GM12878 (cell line): Measurements from ENCODE around the gene OPRM1. TPM values are rescaled to one million over a fixed set of nuclear protein-coding genes. Genes with fewer than 3 reads are reported as not detected.

Experiments used
- BHLHE40 ChIP-seq, 2 experiments: fragments of 450-650 bp in 1 of 2; IDR thresholded peaks; 2 replicates each; pipeline ENCODE4 v1.6.1; 2011 to 2017; ENCODE audit warnings: low read depth in 2 of 2, borderline replicate concordance in 1 of 2, improper control_type of control experiment in 1 of 2, low read length in 1 of 2, mild to moderate bottlenecking in 1 of 2
- CBX3 ChIP-seq: fragments of 200-600 bp; sonication (generic); IDR thresholded peaks from 2 replicates; pipeline ENCODE4 v1.6.1; 2016; ENCODE audit warnings: low read depth, borderline replicate concordance
- CBX5 ChIP-seq: sonication (generic); IDR thresholded peaks from 2 replicates; pipeline ENCODE4 v1.6.1; 2016; ENCODE audit warnings: low read depth, moderate library complexity, mild to moderate bottlenecking, inconsistent platforms
- CREB1 ChIP-seq: IDR thresholded peaks from 2 replicates; pipeline ENCODE4 v1.6.1; 2012; ENCODE audit warnings: low read depth, mild to moderate bottlenecking, inconsistent platforms
- FOXM1 ChIP-seq: IDR thresholded peaks from 2 replicates; pipeline ENCODE4 v1.6.1; 2012; ENCODE audit warnings: low read depth, mild to moderate bottlenecking, inconsistent platforms, low read length, moderate library complexity
- HDAC2 ChIP-seq: fragments of 200-600 bp; sonication (generic); IDR thresholded peaks from 2 replicates; pipeline ENCODE4 v1.6.1; 2017
- HDAC6 ChIP-seq: fragments of 200-600 bp; sonication (generic); IDR thresholded peaks from one replicate; pipeline ENCODE4 v1.8.0; 2017; ENCODE audit warnings: antibody characterized with exemption; ENCODE audit not compliant: unreplicated experiment
- MEF2B ChIP-seq: fragments of 450-650 bp; IDR thresholded peaks from 2 replicates; pipeline ENCODE4 v1.6.1; 2018; ENCODE audit warnings: mild to moderate bottlenecking, moderate library complexity; ENCODE audit not compliant: partially characterized antibody, poor library complexity, severe bottlenecking
- MLLT1 ChIP-seq: fragments of 450-650 bp; IDR thresholded peaks from 2 replicates; pipeline ENCODE4 v1.6.1; 2016; ENCODE audit warnings: mild to moderate bottlenecking
- MYB ChIP-seq: fragments of 150-350 bp; IDR thresholded peaks from 2 replicates; pipeline ENCODE4 v1.6.1; 2014; ENCODE audit warnings: mild to moderate bottlenecking, low read depth, low read length, borderline replicate concordance
- PAX5 ChIP-seq: IDR thresholded peaks from 2 replicates; pipeline ENCODE4 v1.6.1; 2011; ENCODE audit warnings: low read depth, low read length, borderline replicate concordance
- PKNOX1 ChIP-seq: fragments of 450-650 bp; IDR thresholded peaks from 2 replicates; pipeline ENCODE4 v1.6.1; 2016; ENCODE audit warnings: mild to moderate bottlenecking
- POLR2AphosphoS5 ChIP-seq: IDR thresholded peaks from 2 replicates; pipeline ENCODE4 v1.6.1; 2011; ENCODE audit warnings: mild to moderate bottlenecking, low read length, inconsistent platforms
- SMARCA5 ChIP-seq: fragments of 450-650 bp; IDR thresholded peaks from 2 replicates; pipeline ENCODE4 v1.6.1; 2017; ENCODE audit warnings: mild to moderate bottlenecking
- STAT3 ChIP-seq: IDR thresholded peaks from 2 replicates; pipeline ENCODE4 v1.6.1; 2011; ENCODE audit warnings: low read depth, low read length, improper control_type of control experiment
- TAF1 ChIP-seq: IDR thresholded peaks from 2 replicates; pipeline ENCODE4 v1.6.1; 2011; ENCODE audit warnings: mild to moderate bottlenecking, low read depth, low read length, borderline replicate concordance
- YBX1 ChIP-seq: fragments of 450-650 bp; IDR thresholded peaks from 2 replicates; pipeline ENCODE4 v1.6.1; 2016; ENCODE audit warnings: antibody characterized with exemption
- ZBTB11 ChIP-seq: fragments of 450-650 bp; formaldehyde crosslinking; IDR thresholded peaks from 2 replicates; pipeline ENCODE4 v1.5.0; 2022; ENCODE audit warnings: mild to moderate bottlenecking, missing genetic modification characterization
- polyA plus RNA-seq, 11 experiments: library from polyadenylated mRNA; depleted of rRNA in 4 of 11; unstranded in 6 of 11; stranded (reverse) in 5 of 11; fragments of >200 nt; fragmentation: Nextera tagmentation in 4 of 11; fragmentation: Illumina TruSeq in 1 of 11; extraction: Ambion mirVana in 4 of 11; extraction: Trizol in 1 of 11; gene quantifications; 1 replicate in 1 of 11; 2 replicates in 10 of 11; pipeline versions ENCODE4 v1.2.1 to v1.2.3, GENCODE V29; 2011 to 2016; ENCODE audit warnings: inconsistent platforms in 2 of 11, missing spikeins in 2 of 11, low read depth in 1 of 11
- total RNA-seq, 4 experiments: library from RNA; depleted of rRNA in 3 of 4; stranded (reverse); fragments of >200 nt in 3 of 4; fragmentation: Illumina TruSeq in 1 of 4; extraction: Trizol in 1 of 4; gene quantifications; 2 replicates each; pipeline versions ENCODE4 v1.2.1 to v1.2.3, GENCODE V29; 2013 to 2021
- TF ChIP-seq, protein P1 (sequence below): IDR thresholded peaks from 2 replicates; pipeline ENCODE4 v1.6.1; 2012; ENCODE audit warnings: low read length, inconsistent platforms
- TF ChIP-seq, protein P2 (sequence below): IDR thresholded peaks from 2 replicates; pipeline ENCODE4 v1.6.1; 2012; ENCODE audit warnings: low read depth, low read length, improper control_type of control experiment

Gene OPRM1
- total and polyA plus RNA-seq, 10 of the 15 experiments (the other 5 are each of a cell fraction or from before 2014, with no cell fraction given) = not detected

- TF ChIP-seq FOXM1 = no peak
- TF ChIP-seq ZBTB11 = no peak
- no peak for TF ChIP-seq CREB1
- no peak for TF ChIP-seq BHLHE40 (IDR thresholded peaks at IDR 0.05; ENCODE audit: borderline replicate concordance in 1 of 2, low read depth in 2 of 2, low read length in 1 of 2)
- TF ChIP-seq PAX5 = peak; percentile 22; the same call in 1 of the 2 replicates
- TF ChIP-seq HDAC6 = no peak
- TF ChIP-seq SMARCA5 = no peak
- TF ChIP-seq STAT3 = peak; percentile 55; the same call in 1 of the 2 replicates
- TF ChIP-seq CBX3 = no peak
- no peak for TF ChIP-seq MEF2B
- TF ChIP-seq MYB = no peak
- TF ChIP-seq, protein P1, sequence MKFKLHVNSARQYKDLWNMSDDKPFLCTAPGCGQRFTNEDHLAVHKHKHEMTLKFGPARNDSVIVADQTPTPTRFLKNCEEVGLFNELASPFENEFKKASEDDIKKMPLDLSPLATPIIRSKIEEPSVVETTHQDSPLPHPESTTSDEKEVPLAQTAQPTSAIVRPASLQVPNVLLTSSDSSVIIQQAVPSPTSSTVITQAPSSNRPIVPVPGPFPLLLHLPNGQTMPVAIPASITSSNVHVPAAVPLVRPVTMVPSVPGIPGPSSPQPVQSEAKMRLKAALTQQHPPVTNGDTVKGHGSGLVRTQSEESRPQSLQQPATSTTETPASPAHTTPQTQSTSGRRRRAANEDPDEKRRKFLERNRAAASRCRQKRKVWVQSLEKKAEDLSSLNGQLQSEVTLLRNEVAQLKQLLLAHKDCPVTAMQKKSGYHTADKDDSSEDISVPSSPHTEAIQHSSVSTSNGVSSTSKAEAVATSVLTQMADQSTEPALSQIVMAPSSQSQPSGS = peak; percentile 59
- TF ChIP-seq CBX5 = no peak
- 0 out of 2 replicates have a peak, but pooled peaks have one; percentile 22 for TF ChIP-seq PKNOX1
- peak; percentile 79 for TF ChIP-seq MLLT1
- TF ChIP-seq YBX1 = no peak
- no peak for TF ChIP-seq TAF1
- no peak for TF ChIP-seq HDAC2
- peak; percentile 60; the same call in 1 of the 2 replicates for TF ChIP-seq POLR2AphosphoS5
- TF ChIP-seq, protein P2, sequence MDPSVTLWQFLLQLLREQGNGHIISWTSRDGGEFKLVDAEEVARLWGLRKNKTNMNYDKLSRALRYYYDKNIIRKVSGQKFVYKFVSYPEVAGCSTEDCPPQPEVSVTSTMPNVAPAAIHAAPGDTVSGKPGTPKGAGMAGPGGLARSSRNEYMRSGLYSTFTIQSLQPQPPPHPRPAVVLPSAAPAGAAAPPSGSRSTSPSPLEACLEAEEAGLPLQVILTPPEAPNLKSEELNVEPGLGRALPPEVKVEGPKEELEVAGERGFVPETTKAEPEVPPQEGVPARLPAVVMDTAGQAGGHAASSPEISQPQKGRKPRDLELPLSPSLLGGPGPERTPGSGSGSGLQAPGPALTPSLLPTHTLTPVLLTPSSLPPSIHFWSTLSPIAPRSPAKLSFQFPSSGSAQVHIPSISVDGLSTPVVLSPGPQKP = no peak
These were observed 208.2 kb downstream of the OPRM1 start (continued) for GRCh38 chr6:154247119-154247861.
